ENCODE data around the gene ATP2A2. TPM values are rescaled to one million over a fixed set of nuclear protein-coding genes. Genes with fewer than 3 reads are reported as not detected.
"Not testable (repeated sequence)": the region's sequence is repeated elsewhere in the genome, so short reads cannot be mapped to it uniquely, and the experiment has no call there.

ATP2A2 gene
- total and polyA plus RNA-seq, 7 experiments from 2014 or later = 2.1 to 160 (median 82.8) TPM

DNA sequence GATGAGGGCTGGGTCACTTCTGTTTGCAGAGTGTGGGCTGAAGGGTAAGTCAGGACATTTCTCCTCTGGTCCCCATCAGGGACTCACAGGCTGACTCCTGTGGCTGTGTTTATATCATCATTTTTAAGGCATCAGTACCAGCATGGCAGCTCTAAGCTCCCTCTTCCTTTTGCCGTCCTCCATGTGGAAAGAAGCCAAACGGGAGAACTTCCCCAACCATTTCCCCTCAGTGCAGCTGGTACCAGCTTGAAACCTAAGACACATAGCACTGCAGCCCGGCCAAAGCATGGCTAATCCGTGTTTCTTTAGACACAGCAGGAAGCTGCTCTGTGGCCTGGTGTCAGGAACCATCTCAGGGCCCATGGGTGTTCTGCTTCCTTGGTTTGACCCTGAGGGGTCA, 31.9 kb upstream of the ATP2A2 start:
- H3K4me1 ChIP-seq (ENCODE audit: control insufficient read depth in 2 of 2, insufficient read depth in 2 of 2, low read length in 2 of 2) = no peaks in the 10 kb centered on the region
- ATAC-seq (no peak), DNase-seq (no peak)
- no peak overlapping the region for H3K4me3 Mint-ChIP-seq
- no peak overlapping the region for H3K27ac ChIP-seq (ENCODE audit: low read depth, low read length)
- POLR2A ChIA-PET = no interaction called here
- no peaks in the 10 kb centered on the region for H3K9me3 ChIP-seq (ENCODE audit: control insufficient read depth in 2 of 3, low read length in 3 of 3)
- no peaks in the 10 kb centered on the region for H3K36me3 Mint-ChIP-seq
- no peak overlapping the region for H3K27ac Mint-ChIP-seq
- no peaks in the 10 kb centered on the region for H3K27me3 Mint-ChIP-seq
- no peaks in the 10 kb centered on the region for H3K36me3 ChIP-seq (ENCODE audit: control insufficient read depth in 2 of 3, insufficient read depth in 3 of 3, low read length in 3 of 3)
- intact Hi-C loops (cut with micrococcal nuclease) = no loop called here
- CTCF ChIA-PET = interaction anchor here (0.6 to 0.8 kb wide), 2 partner anchors 21 to 478 kb away, joined by 3 read pairs; no protein-coding TSS in a partner anchor
- H3K4me1 Mint-ChIP-seq = peaks cover 0 to 7% (median 0%) of the 10 kb centered on the region in 7 donors
- no peaks in the 10 kb centered on the region for H3K9me3 Mint-ChIP-seq
- H3K27me3 ChIP-seq (ENCODE audit: control insufficient read depth in 2 of 2, insufficient read depth in 2 of 2, low read length in 2 of 2) = no peaks in the 10 kb centered on the region
- no peak overlapping the region for H3K4me3 ChIP-seq (ENCODE audit: low read length)

DNA sequence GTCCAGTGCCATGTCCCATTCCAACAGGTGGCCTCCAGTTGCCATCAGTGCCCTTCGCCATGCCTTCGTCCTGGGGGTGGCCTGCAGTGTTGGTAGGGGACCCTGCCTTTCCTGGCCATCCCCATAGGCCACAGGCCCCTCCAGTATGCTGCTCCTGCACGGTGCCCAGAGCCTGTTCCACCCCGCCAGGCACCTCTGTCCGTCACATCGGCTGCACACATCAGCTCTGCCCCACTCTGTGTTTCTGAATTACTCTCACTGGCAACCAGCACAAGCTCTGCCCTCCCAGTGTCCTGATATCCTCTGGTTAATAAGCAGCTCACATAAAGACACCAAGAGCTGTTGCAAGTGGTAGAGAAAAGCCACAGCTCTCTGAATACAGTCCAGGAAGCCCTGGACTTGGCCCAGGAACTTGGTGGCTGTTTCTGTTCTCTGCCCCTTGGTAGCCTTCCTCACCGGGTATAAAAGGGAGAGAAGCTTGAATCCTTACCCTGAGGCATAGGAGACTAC, 31.3 kb upstream of the ATP2A2 start:
- Mint-ChIP-seq H3K27ac (no peak overlapping the region), H3K4me3 (no peak overlapping the region), H3K4me1 (peaks cover 0 to 7% (median 0%) of the 10 kb centered on the region in 7 donors), H3K36me3 (no peaks in the 10 kb centered on the region), H3K27me3 (no peaks in the 10 kb centered on the region), H3K9me3 (no peaks in the 10 kb centered on the region)
- POLR2A ChIA-PET = no interaction called here
- Histone ChIP-seq H3K9me3 (ENCODE audit: control insufficient read depth in 2 of 3, low read length in 3 of 3) (no peaks in the 10 kb centered on the region), H3K4me3 (ENCODE audit: low read length) (no peak overlapping the region), H3K4me1 (ENCODE audit: control insufficient read depth in 2 of 2, insufficient read depth in 2 of 2, low read length in 2 of 2) (no peaks in the 10 kb centered on the region), H3K27me3 (ENCODE audit: control insufficient read depth in 2 of 2, insufficient read depth in 2 of 2, low read length in 2 of 2) (no peaks in the 10 kb centered on the region), H3K36me3 (ENCODE audit: control insufficient read depth in 2 of 3, insufficient read depth in 3 of 3, low read length in 3 of 3) (no peaks in the 10 kb centered on the region), H3K27ac (ENCODE audit: low read depth, low read length) (no peak overlapping the region)
- ATAC-seq (no peak), DNase-seq (no peak)
- CTCF ChIA-PET = interaction anchor here (0.8 kb wide), 1 partner anchor 22 kb away, joined by 3 read pairs; no protein-coding TSS in a partner anchor
- intact Hi-C loops (cut with micrococcal nuclease) = no loop called here

GRCh38 chr12:110251381-110251780, 29.7 kb upstream of the ATP2A2 start:
- no peaks in the 10 kb centered on the region for H3K27me3 ChIP-seq (ENCODE audit: control insufficient read depth in 2 of 2, insufficient read depth in 2 of 2, low read length in 2 of 2)
- Mint-ChIP-seq H3K27me3 (no peaks in the 10 kb centered on the region), H3K9me3 (no peaks in the 10 kb centered on the region), H3K27ac (no peak overlapping the region), H3K4me3 (no peak overlapping the region), H3K4me1 (peaks cover 0 to 7% (median 0%) of the 10 kb centered on the region in 7 donors), H3K36me3 (no peaks in the 10 kb centered on the region)
- intact Hi-C loops (cut with micrococcal nuclease) = no loop called here
- DNase-seq (no peak), ATAC-seq (no peak)
- CTCF ChIA-PET = interaction anchor here (0.8 kb wide), 1 partner anchor 484 kb away, joined by 3 read pairs; no protein-coding TSS in a partner anchor
- H3K4me1 ChIP-seq (ENCODE audit: control insufficient read depth in 2 of 2, insufficient read depth in 2 of 2, low read length in 2 of 2) = no peaks in the 10 kb centered on the region
- POLR2A ChIA-PET = no interaction called here
- no peaks in the 10 kb centered on the region for H3K9me3 ChIP-seq (ENCODE audit: control insufficient read depth in 2 of 3, low read length in 3 of 3)
- no peak overlapping the region for H3K27ac ChIP-seq (ENCODE audit: low read depth, low read length)
- no peaks in the 10 kb centered on the region for H3K36me3 ChIP-seq (ENCODE audit: control insufficient read depth in 2 of 3, insufficient read depth in 3 of 3, low read length in 3 of 3)
- no peak overlapping the region for H3K4me3 ChIP-seq (ENCODE audit: low read length)

DNA sequence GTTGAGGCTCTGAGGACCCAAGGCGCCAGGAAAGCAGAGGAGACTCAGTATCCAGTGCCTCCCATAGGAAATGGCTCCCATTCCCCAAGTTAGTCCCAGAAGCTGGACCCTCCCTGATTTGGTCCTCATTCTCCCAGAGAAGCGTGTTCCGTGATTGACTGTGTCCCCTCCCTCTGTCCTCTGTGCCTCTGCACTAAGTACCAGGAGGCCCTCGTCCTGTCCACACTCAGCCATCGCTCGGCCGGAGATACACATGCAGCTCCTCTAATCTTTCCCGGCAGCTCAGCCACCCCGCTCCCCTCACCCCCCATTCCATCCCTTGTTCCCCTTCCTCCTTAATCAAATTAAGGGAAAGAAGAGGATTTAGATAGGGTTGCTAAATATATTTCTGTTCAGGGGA, 28.3 kb upstream of the ATP2A2 start:
- no peak overlapping the region for H3K4me3 ChIP-seq (ENCODE audit: low read length)
- Mint-ChIP-seq H3K27me3 (no peaks in the 10 kb centered on the region), H3K27ac (no peak overlapping the region), H3K9me3 (no peaks in the 10 kb centered on the region), H3K4me3 (no peak overlapping the region), H3K36me3 (no peaks in the 10 kb centered on the region), H3K4me1 (peaks cover 0 to 9% (median 0%) of the 10 kb centered on the region in 7 donors)
- H3K27ac ChIP-seq (ENCODE audit: low read depth, low read length) = no peak overlapping the region
- no peaks in the 10 kb centered on the region for H3K36me3 ChIP-seq (ENCODE audit: control insufficient read depth in 2 of 3, insufficient read depth in 3 of 3, low read length in 3 of 3)
- DNase-seq (no peak), ATAC-seq (no peak)
- CTCF ChIA-PET = no interaction called here
- POLR2A ChIA-PET = no interaction called here
- H3K4me1 ChIP-seq (ENCODE audit: control insufficient read depth in 2 of 2, insufficient read depth in 2 of 2, low read length in 2 of 2) = no peaks in the 10 kb centered on the region
- intact Hi-C loops (cut with micrococcal nuclease) = no loop called here
- H3K27me3 ChIP-seq (ENCODE audit: control insufficient read depth in 2 of 2, insufficient read depth in 2 of 2, low read length in 2 of 2) = no peaks in the 10 kb centered on the region
- H3K9me3 ChIP-seq (ENCODE audit: control insufficient read depth in 2 of 3, low read length in 3 of 3) = no peaks in the 10 kb centered on the region

DNA sequence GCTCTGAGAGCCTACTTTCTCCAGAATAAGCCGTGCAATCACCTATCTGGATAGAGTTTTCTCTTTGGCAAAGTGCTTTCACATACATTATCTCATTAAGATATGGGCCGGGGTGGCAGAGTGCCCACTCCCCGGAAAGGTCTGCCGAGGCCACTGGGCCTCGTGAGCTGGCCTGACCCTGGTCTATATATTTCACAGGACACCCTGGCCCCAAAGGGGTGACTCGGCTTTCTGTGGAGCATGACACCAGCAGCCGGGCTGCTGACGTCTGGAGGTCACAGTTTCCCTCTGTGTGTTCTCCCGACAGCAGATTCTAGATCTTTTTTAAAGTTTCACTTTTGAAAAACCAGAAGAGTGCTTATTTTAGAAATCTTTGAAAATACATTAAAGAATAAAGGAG, 27.9 kb upstream of the ATP2A2 start:
- H3K4me1 Mint-ChIP-seq = peaks cover 0 to 9% (median 0%) of the 10 kb centered on the region in 7 donors
- intact Hi-C loops (cut with micrococcal nuclease) = no loop called here
- H3K36me3 Mint-ChIP-seq = no peaks in the 10 kb centered on the region
- no peak overlapping the region for H3K4me3 Mint-ChIP-seq
- H3K27ac ChIP-seq (ENCODE audit: low read depth, low read length) = no peak overlapping the region
- H3K27me3 Mint-ChIP-seq = peaks cover 0 to under 1% (median 0%) of the 10 kb centered on the region in 5 donors
- no peaks in the 10 kb centered on the region for H3K36me3 ChIP-seq (ENCODE audit: control insufficient read depth in 2 of 3, insufficient read depth in 3 of 3, low read length in 3 of 3)
- CTCF ChIA-PET = no interaction called here
- H3K4me3 ChIP-seq (ENCODE audit: low read length) = no peak overlapping the region
- no peaks in the 10 kb centered on the region for H3K9me3 ChIP-seq (ENCODE audit: control insufficient read depth in 2 of 3, low read length in 3 of 3)
- H3K27ac Mint-ChIP-seq = no peak overlapping the region
- no peaks in the 10 kb centered on the region for H3K9me3 Mint-ChIP-seq
- DNase-seq = no peak
- H3K27me3 ChIP-seq (ENCODE audit: control insufficient read depth in 2 of 2, insufficient read depth in 2 of 2, low read length in 2 of 2) = no peaks in the 10 kb centered on the region
- H3K4me1 ChIP-seq (ENCODE audit: control insufficient read depth in 2 of 2, insufficient read depth in 2 of 2, low read length in 2 of 2) = no peaks in the 10 kb centered on the region
- ATAC-seq = peak; percentile 56
- POLR2A ChIA-PET = no interaction called here

DNA sequence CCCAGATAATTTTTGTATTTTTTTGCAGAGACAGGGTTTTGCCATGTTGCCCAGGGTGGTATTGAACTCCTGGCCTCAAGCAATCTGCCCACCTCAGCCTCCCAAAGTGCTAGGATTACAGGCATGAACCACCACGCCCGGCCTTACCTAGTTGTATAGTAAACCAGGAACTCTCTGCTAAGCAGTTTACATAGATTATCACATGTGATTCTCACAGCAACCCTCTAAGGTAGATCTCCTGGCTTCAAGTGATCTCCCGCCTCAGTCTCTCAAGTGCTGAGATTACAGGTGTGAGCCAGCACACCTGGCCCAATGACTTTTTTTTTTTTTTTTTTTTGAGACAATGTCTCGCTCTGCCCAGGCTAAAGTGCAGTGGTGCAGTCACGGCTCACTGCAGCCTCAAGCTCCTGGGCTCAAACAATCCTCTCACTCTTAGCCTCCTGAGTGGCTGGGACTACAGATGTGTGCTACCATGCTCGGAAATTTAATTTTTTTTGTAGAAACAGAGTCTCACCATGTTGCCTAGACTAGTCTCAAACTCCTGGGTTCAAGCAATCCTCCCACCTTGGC, 26.0 kb upstream of the ATP2A2 start:
- Mint-ChIP-seq H3K27me3 (peaks cover 0 to 5% (median 0%) of the 10 kb centered on the region in 5 donors), H3K27ac (no peak overlapping the region), H3K36me3 (no peaks in the 10 kb centered on the region), H3K4me3 (no peak overlapping the region), H3K9me3 (no peaks in the 10 kb centered on the region), H3K4me1 (peaks cover 0 to 4% (median 0%) of the 10 kb centered on the region in 7 donors)
- Histone ChIP-seq H3K4me3 (ENCODE audit: low read length) (no peak overlapping the region), H3K27me3 (ENCODE audit: control insufficient read depth in 2 of 2, insufficient read depth in 2 of 2, low read length in 2 of 2) (no peaks in the 10 kb centered on the region), H3K9me3 (ENCODE audit: control insufficient read depth in 2 of 3, low read length in 3 of 3) (no peaks in the 10 kb centered on the region), H3K27ac (ENCODE audit: low read depth, low read length) (no peak overlapping the region), H3K4me1 (ENCODE audit: control insufficient read depth in 2 of 2, insufficient read depth in 2 of 2, low read length in 2 of 2) (no peaks in the 10 kb centered on the region), H3K36me3 (ENCODE audit: control insufficient read depth in 2 of 3, insufficient read depth in 3 of 3, low read length in 3 of 3) (no peaks in the 10 kb centered on the region)
- ATAC-seq (no peak), DNase-seq (no peak)
- ChIA-PET POLR2A (no interaction called here), CTCF (no interaction called here)
- intact Hi-C loops (cut with micrococcal nuclease) = no loop called here

- H3K9me3 ChIP-seq (ENCODE audit: control insufficient read depth in 2 of 3, low read length in 3 of 3); H3K36me3 Mint-ChIP-seq; H3K27me3 ChIP-seq (ENCODE audit: control insufficient read depth in 2 of 2, insufficient read depth in 2 of 2, low read length in 2 of 2); H3K27ac ChIP-seq (ENCODE audit: low read depth, low read length); H3K4me3 Mint-ChIP-seq; ATAC-seq; H3K27me3 Mint-ChIP-seq; H3K4me1 ChIP-seq (ENCODE audit: control insufficient read depth in 2 of 2, insufficient read depth in 2 of 2, low read length in 2 of 2); DNase-seq; POLR2A ChIA-PET; intact Hi-C loops (cut with micrococcal nuclease); H3K4me3 ChIP-seq (ENCODE audit: low read length); H3K9me3 Mint-ChIP-seq; H3K36me3 ChIP-seq (ENCODE audit: control insufficient read depth in 2 of 3, insufficient read depth in 3 of 3, low read length in 3 of 3); CTCF ChIA-PET; H3K4me1 Mint-ChIP-seq: not testable (repeated sequence)
- peak overlapping the region in 1 of 9 donors; percentile 65 for H3K27ac Mint-ChIP-seq
These were observed 25.1 kb upstream of the ATP2A2 start for GRCh38 chr12:110255890-110256456.

Data from naive thymus-derived CD4-positive, alpha-beta T cell (primary cell).